ENCODE results near the gene RPTOR. TPM values are rescaled to one million over a fixed set of nuclear protein-coding genes. Genes with fewer than 3 reads are reported as not detected.

The RPTOR gene
- total and polyA plus RNA-seq, 2 donors (not counting 3 experiments of a cell fraction or from before 2014, with no cell fraction given), result 10.7 to 41.8 TPM

DNA sequence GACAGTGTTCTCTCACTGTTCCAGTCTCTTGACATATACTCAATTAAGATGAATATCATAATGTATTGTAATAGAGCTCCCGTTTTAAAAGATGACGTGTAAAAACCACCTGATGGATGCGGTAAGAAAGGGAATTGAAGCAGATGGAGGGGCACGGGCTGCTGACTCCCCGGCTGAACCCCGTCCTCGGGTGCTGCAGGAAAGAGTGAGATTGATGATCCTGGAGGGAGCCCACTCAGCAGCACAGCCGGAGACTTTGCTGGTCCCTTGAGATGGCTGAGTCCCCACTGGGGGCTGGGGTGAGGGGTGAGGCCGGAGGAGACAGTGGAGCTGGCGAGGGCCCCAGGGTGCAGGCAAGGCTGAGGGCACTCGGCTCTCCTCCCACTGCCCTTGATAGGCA lies 217.4 kb downstream of the RPTOR start:
- Histone ChIP-seq H3K9me3 (replicated peaks; ENCODE audit: control insufficient read depth, insufficient read depth, low read length) (no peaks in the 10 kb centered on the region), H2AFZ (ENCODE audit: low read depth, low read length) (no peak overlapping the region), H3K4me1 (ENCODE audit: control insufficient read depth, extremely low read depth, insufficient read depth, low read length) (peaks cover 59% of the 10 kb centered on the region), H3K27me3 (ENCODE audit: control insufficient read depth in 2 of 2, insufficient read depth in 2 of 2, low read length in 2 of 2) (no peaks in the 10 kb centered on the region), H3K9me1 (replicated peaks; ENCODE audit: control insufficient read depth, extremely low read depth, insufficient read depth, low read length) (no peaks in the 10 kb centered on the region), H3K79me2 (ENCODE audit: control insufficient read depth, insufficient read depth, low read length) (no peaks in the 10 kb centered on the region), H4K20me1 (replicated peaks; ENCODE audit: control insufficient read depth, extremely low read depth, insufficient read depth, low read length) (no peaks in the 10 kb centered on the region), H3K27ac (ENCODE audit: insufficient read depth, low read depth, low read length) (peak overlapping the region; percentile 78), H3K36me3 (ENCODE audit: control insufficient read depth in 2 of 2, extremely low read depth in 1 of 2, insufficient read depth in 2 of 2, low read length in 2 of 2) (no peaks in the 10 kb centered on the region), H3K9ac (replicated peaks; ENCODE audit: extremely low read depth, insufficient read depth, low read length) (peak overlapping the region; percentile 47), H3K4me3 (replicated peaks in 1 of 3; ENCODE audit: insufficient read depth in 1 of 3, low read depth in 1 of 3, low read length in 3 of 3) (peak overlapping the region in 1 of 3 experiments; percentile 7), H3K4me2 (ENCODE audit: insufficient read depth, low read length) (peak overlapping the region; percentile 68)
- DNase-seq (ENCODE audit: low read depth, low spot score), result no peak
- ChIA-PET CTCF (interaction anchor here (0.6 to 2.0 kb wide), 11 partner anchors 13 to 335 kb away, joined by 3 to 6 read pairs (median 4); no protein-coding TSS in a partner anchor), POLR2A (no interaction called here)
- intact Hi-C loops (cut with micrococcal nuclease) (loop anchor here (5.0 to 10.0 kb wide), 2 partner anchors 90 to 337 kb away; no protein-coding TSS in a partner anchor), dilution Hi-C loops (cut with MboI; ENCODE audit: extremely low pct_ligation_motif_present, low sequenced_read_pairs) (no loop called here)
- no peak for FAIRE-seq
- TF ChIP-seq JUN (IDR thresholded peaks at IDR 0.05; ENCODE audit: borderline replicate concordance, insufficient read depth, insufficient read length, low read depth), result no peak
- no peak for TF ChIP-seq GATA2 (IDR thresholded peaks at IDR 0.05; ENCODE audit: insufficient read depth, insufficient read length, low read depth, low read length)
- TF ChIP-seq POLR2AphosphoS5 (IDR thresholded peaks at IDR 0.05; ENCODE audit: insufficient read depth, low read depth, low read length), result no peak
- no peak for TF ChIP-seq MYC (IDR thresholded peaks at IDR 0.05; ENCODE audit: low read depth, low read length)
- TF ChIP-seq POLR2A (IDR thresholded peaks at IDR 0.05; ENCODE audit: low read depth, low read length), result no peak
- TF ChIP-seq MAX (IDR thresholded peaks at IDR 0.05; ENCODE audit: insufficient read depth, insufficient read length), result no peak
- no peak for TF ChIP-seq EZH2 (IDR thresholded peaks at IDR 0.05; ENCODE audit: borderline replicate concordance, low read depth, low read length, severe bottlenecking)
- no peak for TF ChIP-seq CTCF (IDR thresholded peaks at IDR 0.05; ENCODE audit: extremely low read depth in 1 of 2, insufficient read depth in 1 of 2, low read depth in 1 of 2, low read length in 2 of 2)
- TF ChIP-seq FOS (IDR thresholded peaks at IDR 0.05; ENCODE audit: borderline replicate concordance, insufficient read depth, low read length), result no peak
- BruUV-seq (replicated peaks), result no TSS peak

Measured in endothelial cell of umbilical vein (primary cell).